Erythroblast (primary cell): Measurements from ENCODE around the gene EDN3.

ENCODE experiments used
- DNase-seq, 2 experiments: peaks; one replicate each; lab custom pipeline; 2025; lab: John Stamatoyannopoulos, UW
- GATA1 ChIP-seq: IDR thresholded peaks from 2 replicates; pipeline ENCODE4 v1.6.1; 2011; ENCODE audit warnings: low read depth, mild to moderate bottlenecking, control low read depth, low read length, moderate library complexity
- POLR2A ChIP-seq: IDR thresholded peaks from 2 replicates; pipeline ENCODE4 v1.6.1; 2011; ENCODE audit warnings: mild to moderate bottlenecking, low read length

EDN3 gene

DNA sequence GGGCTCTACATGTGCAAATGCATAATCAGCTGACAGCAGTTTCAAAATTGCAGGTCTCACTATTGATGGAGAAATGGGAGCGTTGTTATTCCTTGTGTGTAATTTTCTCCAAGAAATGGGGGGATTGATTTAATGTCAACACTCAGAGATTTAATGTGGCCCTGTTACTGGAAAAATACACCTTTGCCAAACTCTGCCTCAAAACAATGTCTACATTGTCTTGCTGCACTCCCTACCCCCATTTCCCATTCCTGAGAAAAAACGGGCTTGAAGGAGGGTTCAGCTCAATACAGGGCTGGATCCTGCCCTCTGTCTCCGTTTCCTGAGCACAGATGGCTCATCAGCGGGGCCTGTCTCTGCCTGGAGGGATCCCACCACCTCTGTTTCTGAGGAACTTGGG lies 18.4 kb downstream of the EDN3 start:
- DNase-seq, result no peak
- no peak for TF ChIP-seq POLR2A
- TF ChIP-seq GATA1, result no peak

DNA sequence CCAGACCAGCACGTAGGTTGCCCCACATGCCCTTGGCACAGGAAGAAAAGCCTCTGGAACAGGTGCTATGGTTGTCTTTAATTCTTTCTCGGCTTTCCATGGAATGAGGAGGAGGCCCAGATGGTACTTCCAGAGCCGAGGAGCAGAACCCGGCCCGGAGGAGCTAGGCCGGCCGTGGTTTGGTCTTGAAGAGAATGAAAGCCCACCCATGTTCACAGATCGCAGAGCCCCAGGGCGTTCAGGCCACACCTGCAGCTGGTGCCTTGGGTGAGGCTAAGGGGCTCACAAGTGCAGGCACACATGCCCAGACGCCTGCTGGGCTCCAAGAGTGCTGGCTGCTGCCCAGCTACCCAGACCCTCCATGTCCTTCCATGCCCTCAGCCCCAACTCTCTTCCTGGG lies 20.0 kb downstream of the EDN3 start:
- no peak for TF ChIP-seq POLR2A
- no peak for TF ChIP-seq GATA1
- no peak for DNase-seq

DNA sequence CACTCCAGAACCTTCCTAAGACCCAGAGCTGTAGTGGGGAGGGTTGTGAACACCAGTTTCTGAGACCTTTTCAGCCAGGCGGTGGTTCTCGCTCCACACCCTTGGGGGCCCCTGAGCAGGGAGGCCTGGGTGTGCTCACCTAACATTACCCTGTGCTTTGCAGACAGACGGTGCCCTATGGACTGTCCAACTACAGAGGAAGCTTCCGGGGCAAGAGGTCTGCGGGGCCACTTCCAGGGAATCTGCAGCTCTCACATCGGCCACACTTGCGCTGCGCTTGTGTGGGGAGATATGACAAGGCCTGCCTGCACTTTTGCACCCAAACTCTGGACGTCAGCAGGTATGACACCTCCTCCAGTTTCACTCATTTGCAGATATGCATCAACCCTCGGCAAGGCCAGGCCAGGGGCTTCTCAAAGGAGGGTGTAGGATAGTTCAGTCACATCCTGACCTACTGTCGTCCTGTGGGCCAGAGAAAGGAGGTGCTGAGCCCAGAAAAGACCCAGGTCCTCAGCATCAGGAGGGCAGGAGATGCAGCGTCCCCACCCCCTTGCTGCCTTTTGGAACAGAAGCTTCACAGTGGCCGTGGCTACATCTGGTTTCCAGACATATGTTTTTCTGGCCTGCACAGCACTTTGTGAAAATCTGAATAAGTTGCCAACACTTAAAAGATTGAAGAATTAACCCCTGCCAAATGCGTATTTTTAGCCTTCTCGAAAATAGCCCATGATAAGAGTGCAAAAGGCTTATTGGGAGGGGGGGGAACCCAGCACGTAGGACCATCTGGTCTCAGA lies 20.6 kb downstream of the EDN3 start:
- DNase-seq, result no peak
- TF ChIP-seq GATA1, result no peak
- TF ChIP-seq POLR2A, result no peak

DNA sequence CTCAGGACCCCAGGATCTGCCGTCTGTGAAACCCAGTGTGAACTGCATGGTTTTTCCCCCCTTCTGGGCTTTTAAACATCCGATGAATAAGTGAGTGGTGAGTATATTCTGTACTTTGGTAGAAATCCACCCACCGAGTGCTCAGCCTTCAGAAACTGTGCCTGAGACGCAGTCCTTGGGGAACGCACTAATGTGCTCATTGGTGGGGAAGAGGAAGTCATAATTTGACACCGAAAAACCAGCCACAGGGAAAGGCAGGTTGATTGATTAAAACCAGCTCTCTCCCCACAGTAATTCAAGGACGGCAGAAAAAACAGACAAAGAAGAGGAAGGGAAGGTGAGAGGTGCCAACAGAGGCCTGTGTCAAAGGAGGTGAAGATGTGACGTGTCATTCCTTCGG lies 21.7 kb downstream of the EDN3 start:
- TF ChIP-seq POLR2A, result no peak
- TF ChIP-seq GATA1, result no peak
- no peak for DNase-seq

DNA sequence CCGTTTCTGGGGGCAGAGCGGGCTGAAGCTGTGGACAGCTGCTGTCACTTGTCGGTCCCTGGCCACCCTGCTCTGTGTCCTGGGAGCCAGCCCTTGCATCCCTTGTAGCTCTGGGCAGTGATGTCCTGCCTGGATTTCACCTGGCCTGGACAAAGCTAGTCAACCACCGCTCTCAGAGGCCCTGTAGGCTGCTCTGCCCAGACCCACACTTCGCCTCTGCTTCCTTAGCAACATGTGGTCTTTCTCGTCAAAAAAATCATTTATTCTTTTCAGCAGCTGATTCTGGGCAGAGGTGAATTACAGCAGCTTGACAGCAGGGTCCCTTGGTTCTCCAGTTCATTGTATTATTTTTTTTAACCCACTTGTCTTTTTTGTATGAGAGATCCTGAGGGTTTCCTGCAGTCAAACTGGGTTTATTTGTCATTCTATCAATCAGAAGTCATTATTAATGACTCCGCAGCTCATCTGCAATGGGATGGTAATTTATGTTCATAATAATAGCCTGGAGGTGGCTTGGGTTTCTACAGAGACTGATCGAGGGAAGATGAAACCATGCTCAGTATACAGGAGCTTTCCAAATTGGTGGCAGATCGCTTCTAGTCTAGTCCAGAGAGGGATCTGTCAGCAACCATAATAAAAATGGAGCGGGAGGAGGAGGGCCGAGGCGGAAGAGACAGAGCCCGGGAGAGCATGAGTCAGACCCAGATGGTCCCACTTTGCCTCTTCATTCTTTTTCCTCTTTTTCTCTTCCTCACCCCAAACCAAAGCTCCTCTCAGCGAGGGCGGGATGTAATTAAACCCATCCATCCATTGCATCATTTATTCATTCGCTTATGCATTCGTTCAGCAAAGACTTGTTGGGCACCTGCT lies 22.4 kb downstream of the EDN3 start:
- no peak for TF ChIP-seq GATA1
- TF ChIP-seq POLR2A, result no peak
- no peak for DNase-seq

DNA sequence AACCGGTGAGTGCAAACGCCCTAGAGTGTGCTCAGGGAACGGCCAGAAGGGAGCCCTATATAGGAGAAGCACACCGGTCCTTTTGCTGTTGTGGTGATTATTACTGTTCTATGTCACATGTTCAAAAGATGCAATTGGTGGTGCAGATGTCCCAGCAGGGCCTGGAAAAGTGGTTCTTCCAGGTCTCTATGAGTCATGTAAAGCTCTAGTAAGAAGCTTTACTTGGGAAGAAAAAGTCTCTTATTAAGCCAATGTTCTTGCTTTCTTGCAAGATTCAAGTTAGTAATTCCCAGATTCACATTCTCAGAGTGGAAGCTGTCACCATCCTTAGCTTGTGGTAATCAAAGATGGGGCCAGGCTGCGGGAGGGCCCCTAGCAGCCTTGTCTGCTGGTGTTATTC lies 23.3 kb downstream of the EDN3 start:
- TF ChIP-seq POLR2A (no peak), GATA1 (no peak)
- no peak for DNase-seq

DNA sequence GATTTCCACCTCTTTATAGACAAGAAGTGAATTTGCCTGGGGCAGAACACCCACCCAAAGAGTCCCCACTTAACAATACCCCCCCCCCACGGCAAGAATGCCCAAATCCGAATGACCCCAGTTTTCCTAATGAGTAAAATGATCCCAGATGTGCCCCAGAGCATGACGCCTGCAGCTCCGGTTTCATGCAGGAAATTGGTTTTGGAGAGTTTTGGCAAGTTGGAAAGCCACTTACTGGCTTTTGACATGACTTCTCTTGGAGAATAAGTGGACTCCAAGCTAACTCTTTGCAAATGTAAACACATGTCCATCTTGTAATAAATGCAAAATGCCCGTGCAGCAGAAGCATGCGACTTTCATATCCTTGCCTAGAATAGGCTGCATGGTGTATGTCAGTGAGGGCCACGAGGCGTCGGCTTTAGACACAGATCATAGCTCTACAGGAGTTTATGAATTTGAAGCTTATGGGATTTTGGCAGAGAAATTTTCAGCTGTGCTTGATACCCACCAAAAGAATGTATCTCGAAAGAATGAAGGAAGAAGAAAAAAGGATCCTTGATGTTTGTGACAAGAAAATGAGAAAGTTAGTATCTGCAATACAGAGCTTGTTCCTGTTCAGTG lies 24.2 kb downstream of the EDN3 start:
- TF ChIP-seq GATA1 (no peak), POLR2A (no peak)
- DNase-seq, result no peak

DNA sequence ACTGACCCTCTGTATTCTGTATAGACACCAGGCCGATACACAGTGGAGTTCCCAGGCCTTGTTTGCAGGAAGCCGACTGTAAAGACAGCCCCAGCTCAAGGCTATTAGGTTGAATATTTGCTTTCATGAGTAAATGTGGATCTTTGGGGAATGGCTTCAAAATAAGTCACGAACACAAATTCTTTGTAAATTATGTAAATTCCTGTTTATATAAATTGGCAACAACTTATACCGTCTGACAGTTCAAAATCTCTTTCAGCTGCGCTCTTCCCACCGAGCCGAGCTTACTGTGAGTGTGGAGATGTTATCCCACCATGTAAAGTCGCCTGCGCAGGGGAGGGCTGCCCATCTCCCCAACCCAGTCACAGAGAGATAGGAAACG lies 24.7 kb downstream of the EDN3 start:
- TF ChIP-seq POLR2A (no peak), GATA1 (no peak)
- DNase-seq, result no peak

DNA sequence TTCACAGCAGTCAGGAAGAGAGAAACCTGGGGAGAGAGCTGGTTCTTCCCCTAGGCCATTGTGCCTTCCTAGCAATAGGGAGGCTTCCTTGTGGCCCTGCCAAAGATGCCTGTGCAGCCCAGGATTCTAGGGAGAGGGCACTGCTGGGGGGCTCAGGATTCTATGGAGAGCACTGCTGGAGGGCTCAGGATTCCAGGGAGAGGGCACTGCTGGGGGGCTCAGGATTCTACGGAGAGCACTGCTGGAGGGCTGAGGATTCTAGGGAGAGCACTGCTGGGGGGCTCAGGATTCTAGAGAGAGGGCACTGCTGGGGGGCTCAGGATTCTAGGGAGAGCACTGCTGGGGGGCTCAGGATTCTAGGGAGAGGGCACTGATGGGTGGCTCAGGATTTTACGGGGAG lies 25.8 kb downstream of the EDN3 start:
- TF ChIP-seq POLR2A (no peak), GATA1 (no peak)
- DNase-seq, result no peak

DNA sequence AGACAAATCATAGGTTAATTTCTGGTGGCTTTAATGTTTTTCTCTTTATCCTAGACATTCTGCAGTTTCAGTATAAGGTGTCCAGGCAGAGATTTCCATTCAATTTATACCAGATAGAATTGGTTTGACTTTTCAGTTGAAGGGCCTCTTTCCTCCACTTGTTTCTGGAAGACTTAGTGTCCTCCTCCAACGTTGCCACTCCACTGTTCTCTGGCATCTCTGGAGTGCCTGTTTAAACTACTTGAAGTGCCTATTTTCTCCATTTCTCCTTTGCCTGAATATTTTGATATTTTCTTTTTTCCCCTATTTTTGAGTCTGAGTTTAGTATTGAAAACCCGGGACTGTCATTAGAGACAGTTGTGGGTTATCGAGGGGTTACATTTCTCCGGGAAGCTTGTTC lies 27.7 kb downstream of the EDN3 start:
- no peak for DNase-seq
- TF ChIP-seq GATA1 (no peak), POLR2A (no peak)

DNA sequence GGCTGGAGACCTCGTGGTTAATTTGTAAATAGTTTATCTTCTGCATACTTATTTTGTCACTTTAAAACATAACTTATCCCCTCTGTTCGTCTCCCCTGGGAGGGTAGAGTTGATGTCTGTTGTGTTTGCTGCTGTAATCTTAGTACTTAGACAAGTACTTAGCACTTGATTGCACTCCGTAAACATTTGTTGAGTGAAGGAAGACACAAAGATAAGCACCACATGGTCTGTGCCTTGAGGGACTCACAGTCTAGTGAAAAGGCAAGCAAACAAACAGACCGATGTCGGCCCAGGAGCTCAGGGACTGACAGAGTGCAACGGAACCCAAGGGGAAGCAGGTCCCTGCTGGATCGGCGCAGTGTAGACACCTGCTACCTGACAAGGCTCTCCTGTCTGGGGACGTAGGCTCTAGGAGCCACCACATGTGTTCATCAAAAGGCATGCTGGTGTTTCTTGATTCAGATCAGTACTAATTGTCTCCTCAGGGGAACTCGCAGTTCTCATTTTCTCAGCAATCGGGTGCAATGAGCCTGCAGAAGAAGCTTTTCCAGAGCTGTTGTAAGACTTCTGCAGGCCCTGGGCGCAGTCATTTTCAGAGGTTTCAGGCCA lies 31.4 kb downstream of the EDN3 start:
- TF ChIP-seq GATA1 (no peak), POLR2A (no peak)
- DNase-seq, result no peak

DNA sequence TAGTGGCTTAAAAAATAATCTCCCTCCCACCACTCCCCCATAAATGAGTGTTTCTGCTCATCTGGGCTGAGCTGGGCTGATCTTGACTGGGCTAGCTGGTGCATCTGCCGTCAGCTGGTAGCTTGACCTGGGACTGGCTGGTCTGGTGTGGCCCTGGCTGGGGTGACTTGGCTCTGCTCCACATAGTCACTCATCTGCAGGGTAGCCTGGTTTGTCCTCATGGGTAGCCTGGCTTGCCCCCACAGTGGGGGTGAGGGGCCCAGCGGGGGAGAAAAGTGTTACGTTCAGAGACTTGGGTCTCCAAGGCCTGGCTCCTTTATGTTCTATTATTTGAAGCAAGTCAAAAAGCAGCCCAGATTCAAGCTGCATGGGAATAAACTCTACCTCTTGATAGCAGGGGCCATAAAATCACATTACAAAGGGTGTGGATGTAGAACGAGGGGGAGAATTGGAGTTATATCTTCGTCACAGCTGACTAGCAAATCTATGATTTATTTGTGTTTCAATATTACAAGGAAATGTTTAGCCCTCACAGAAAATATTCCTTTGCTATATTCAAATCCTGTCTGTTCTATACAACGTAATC lies 32.9 kb downstream of the EDN3 start:
- no peak for DNase-seq
- TF ChIP-seq GATA1, result no peak
- no peak for TF ChIP-seq POLR2A

DNA sequence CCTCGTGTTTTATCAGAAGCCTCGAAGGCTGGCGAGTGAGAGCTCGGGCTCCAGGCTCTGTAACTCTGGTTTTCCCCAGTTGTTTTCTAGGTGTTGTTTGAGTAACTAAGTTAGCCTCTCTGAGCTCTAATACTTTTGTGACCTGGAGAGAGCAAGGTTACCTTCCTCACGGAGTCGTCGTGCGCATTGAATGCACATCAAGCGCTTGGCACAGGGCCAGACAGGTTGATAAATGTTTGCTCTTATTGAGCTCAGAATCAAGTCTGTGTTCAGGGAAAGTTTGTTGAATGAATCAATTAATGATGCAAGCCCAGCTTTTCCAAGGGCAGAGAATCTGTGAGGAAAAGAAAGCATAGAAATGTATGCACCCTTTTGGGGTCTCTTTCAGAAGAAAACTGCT lies 33.5 kb downstream of the EDN3 start:
- no peak for DNase-seq
- TF ChIP-seq POLR2A (no peak), GATA1 (no peak)
